Measurements from ENCODE around the gene MIDN.
A peak's percentile ranks its signal among the peaks of the same experiment; 100 is the strongest.

The MIDN gene

DNA sequence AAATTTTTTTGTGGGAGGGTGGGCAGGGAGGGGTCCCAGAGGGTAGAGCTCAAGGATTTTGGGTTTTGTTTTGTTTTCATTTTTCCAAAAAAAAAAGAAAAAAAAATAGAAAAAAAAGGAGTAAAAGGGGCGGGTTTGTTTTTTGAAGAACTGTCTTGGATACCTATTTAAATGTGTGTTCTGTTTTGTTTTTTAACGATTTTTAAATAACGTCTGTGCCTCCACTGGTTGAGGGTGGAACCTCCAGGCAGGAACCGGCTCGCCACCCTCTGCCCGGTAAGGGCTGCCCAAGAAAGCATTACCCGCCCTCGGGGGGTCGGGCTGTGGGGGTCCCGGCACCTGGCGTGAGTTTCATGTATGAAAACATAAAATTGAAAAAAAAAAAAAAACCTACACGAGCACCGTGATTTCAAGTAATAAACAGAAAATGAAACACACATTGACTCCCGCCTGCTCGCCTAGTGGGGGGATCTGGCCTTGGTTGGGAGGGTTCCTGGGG lies 10.4 kb downstream of the MIDN start:
- no peak for FAIRE-seq
- TF ChIP-seq, protein P1, sequence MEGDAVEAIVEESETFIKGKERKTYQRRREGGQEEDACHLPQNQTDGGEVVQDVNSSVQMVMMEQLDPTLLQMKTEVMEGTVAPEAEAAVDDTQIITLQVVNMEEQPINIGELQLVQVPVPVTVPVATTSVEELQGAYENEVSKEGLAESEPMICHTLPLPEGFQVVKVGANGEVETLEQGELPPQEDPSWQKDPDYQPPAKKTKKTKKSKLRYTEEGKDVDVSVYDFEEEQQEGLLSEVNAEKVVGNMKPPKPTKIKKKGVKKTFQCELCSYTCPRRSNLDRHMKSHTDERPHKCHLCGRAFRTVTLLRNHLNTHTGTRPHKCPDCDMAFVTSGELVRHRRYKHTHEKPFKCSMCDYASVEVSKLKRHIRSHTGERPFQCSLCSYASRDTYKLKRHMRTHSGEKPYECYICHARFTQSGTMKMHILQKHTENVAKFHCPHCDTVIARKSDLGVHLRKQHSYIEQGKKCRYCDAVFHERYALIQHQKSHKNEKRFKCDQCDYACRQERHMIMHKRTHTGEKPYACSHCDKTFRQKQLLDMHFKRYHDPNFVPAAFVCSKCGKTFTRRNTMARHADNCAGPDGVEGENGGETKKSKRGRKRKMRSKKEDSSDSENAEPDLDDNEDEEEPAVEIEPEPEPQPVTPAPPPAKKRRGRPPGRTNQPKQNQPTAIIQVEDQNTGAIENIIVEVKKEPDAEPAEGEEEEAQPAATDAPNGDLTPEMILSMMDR (IDR thresholded peaks at IDR 0.05; ENCODE audit: insufficient read depth, missing control alignments), result no peak
- DNase-seq (ENCODE audit: insufficient read length, low spot score), result no peak

DNA sequence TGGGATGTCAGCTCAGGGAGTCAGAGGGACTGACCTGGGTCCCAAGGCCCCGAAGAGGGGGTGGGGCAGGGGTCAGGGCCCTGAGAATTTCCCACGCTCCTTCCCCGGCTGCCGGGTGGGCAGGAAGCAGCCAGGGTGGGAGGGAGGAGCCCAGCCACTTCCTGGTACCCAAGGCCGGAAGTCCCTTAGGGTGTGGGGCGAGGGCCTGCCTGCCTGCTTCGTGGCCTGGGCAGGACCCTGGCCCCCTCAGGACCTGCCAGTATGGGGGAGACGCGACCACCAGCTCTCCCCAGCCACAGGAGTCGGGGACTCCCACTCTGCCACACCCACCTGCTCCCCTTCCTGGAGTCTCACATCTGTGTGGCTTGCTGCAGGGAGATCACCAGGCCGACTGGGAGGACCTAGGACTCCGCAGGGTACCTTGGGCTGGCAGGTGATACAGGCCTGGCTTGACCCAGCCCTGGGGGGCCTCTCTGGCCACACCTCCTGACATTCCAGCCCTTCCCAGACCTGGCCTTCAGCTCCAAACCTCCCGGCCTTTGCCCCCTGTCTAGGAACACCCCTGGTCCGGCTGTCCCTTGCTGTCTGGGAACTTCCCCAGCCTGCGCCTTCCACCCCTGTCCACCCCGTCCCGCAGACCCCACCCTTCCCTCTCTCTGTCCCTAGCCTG lies 11.0 kb downstream of the MIDN start:
- no peak for FAIRE-seq
- no peak for DNase-seq (ENCODE audit: insufficient read length, low spot score)
- TF ChIP-seq, protein P1 (IDR thresholded peaks at IDR 0.05; ENCODE audit: insufficient read depth, missing control alignments), result no peak

DNA sequence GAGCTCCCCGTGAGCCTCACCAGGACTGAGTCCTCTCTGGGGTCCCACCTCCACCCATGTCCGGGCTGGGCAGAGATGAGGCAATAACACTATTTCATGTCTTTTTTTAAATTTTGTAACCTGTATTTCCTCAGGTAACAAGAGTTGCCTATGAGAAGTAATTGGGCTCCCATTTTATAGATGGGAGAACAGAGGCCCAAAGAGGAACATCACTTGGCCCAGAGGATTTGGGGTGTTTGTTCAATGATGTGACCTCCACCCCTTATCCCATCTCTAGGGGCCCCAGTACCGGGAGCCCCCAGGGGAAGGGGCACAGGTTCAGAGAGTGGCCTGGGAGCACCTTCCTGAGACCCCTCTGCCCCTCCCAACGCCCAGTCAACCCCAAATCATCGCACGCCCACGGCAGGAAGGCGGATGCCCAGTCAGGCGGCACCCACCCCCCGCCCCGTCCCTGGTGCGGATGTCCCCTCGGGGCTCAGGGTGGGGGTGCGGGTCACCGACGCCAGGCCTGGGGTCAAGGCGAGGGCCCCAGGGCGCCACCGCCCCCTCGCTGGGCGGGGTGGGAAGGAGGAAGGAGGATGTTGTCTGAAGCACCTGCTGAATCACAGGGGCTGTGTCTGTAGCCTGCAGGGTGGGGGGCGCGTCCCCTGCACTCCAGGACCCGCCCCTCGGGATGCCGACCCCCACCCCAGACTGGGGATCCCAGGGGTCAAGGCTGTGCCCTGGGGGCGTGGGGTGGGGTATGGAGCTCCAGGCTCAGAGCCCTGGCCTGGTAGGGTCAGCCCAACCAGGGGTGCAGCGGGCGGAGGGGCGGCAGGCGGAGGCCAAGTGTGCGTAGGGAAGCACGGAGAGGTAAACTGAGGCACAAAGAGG lies 11.7 kb downstream of the MIDN start:
- DNase-seq (ENCODE audit: insufficient read length, low spot score) (no peak), FAIRE-seq (no peak)
- TF ChIP-seq, protein P1 (IDR thresholded peaks at IDR 0.05; ENCODE audit: insufficient read depth, missing control alignments), result no peak

DNA sequence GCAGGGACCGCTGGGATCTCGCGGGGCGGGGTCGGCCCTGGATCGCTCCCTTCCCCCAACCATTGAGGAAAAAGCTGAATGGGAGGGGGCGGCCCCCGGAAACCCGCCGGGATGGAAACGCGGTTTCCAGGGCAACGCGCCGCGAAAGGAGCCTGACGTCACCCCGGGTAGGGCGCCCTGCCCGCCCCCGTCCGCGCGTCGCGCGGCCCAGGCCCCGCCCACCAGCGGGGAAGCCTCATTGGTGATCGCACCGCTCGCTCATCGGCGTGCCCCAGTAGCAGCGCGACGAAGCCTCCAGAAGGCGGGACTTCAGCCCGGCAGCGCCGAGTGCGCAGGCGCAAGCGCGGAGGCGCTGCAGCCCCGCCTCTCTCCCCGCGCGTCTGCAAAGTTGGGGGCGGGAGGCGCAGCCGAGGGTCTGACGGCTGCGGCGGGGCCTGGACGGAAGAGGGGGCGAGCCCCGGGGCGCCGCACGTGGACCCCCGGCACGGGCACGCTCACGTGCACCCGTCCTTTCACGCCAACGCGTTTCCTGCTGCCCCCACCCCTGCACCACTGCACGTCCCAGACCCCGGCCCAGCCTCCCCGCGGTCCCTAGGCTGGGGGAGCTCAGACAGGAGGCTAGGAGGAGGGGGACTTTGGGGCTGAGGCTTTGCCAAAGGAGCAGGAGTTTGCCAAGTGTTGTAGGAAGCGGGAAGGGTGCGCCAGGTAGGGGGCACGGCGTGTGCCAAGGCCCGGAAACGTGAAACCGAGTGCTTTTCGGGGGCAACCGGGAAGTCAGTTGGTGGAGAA lies 12.6 kb downstream of the MIDN start:
- TF ChIP-seq, protein P1 (IDR thresholded peaks at IDR 0.05; ENCODE audit: insufficient read depth, missing control alignments), result no peak
- no peak for FAIRE-seq
- peak; percentile 100 for DNase-seq (ENCODE audit: insufficient read length, low spot score)

DNA sequence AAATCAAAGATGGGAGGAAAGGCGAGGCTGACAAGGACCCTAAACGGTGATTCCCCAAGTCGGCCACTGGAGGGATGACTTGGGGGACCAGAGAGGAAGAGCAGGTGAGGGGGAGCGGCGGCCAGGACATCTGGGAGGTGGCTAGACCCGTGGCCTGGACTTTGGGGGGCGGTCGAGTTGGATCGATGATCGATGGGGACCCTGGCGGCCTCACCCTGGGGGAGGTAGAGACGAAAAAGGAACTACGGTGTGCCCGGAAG lies 13.1 kb downstream of the MIDN start:
- TF ChIP-seq, protein P1 (IDR thresholded peaks at IDR 0.05; ENCODE audit: insufficient read depth, missing control alignments), result no peak
- FAIRE-seq, result no peak
- no peak for DNase-seq (ENCODE audit: insufficient read length, low spot score)

DNA sequence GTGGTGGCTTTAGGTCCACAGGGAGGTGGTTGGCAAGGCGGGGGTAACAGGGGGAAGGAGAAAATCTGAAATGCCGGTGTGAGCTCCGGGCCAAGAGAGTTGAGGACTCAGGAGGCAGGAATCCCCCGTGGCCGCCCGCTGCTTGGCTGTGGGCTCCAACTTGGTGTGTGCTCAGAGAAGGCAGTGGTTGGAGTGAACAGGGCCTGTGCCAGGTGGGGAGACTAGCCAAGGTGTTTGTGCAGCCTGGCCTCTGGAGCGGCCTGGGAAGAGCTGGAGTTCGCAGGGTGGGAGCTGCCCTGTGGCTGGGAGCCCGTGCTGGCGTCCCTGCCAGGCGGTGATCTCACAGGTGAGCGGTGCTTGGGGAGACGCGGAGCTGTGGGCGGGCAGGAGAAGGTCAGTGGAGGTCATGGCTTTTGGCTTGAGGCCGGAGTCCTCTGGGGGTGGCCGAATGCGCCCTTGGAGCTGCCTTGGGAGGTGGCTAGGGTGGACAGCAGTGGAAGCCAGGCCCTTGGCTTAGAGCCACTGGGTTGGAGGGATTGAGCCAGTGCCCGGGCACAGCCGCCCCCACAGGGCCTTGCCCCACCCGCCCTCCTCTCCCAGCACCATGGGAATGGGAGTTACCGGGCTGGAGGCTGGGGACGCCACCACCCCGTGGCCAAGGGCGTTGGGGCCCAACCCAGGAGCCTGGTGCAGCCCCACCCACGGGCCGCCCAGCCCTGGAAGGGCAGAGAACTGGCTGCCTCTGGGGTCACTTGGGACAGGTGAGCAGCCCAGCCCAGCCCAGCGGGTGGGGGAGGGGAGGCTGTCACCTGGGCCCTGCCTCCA lies 13.6 kb downstream of the MIDN start:
- TF ChIP-seq, protein P1 (IDR thresholded peaks at IDR 0.05; ENCODE audit: insufficient read depth, missing control alignments), result no peak
- no peak for DNase-seq (ENCODE audit: insufficient read length, low spot score)
- FAIRE-seq, result no peak

All from D721Med (cell line).